DOHH2 (cell line): ENCODE data around the gene PI3.

ENCODE experiments used
- CTCF ChIP-seq: fragments of 200-600 bp; sonication (generic); IDR thresholded peaks from one replicate; pipeline ENCODE4 v1.5.1; 2014; ENCODE audit warnings: antibody characterized with exemption, mild to moderate bottlenecking, low read depth, low read length; ENCODE audit not compliant: poor library complexity, severe bottlenecking
- EZH2phosphoT487 ChIP-seq: fragments of 200-600 bp; sonication (generic); IDR thresholded peaks from 2 replicates; pipeline ENCODE4 v1.6.1; 2017; ENCODE audit warnings: borderline replicate concordance, mild to moderate bottlenecking, antibody characterized with exemption, low read length, moderate library complexity, mixed read lengths

DNA sequence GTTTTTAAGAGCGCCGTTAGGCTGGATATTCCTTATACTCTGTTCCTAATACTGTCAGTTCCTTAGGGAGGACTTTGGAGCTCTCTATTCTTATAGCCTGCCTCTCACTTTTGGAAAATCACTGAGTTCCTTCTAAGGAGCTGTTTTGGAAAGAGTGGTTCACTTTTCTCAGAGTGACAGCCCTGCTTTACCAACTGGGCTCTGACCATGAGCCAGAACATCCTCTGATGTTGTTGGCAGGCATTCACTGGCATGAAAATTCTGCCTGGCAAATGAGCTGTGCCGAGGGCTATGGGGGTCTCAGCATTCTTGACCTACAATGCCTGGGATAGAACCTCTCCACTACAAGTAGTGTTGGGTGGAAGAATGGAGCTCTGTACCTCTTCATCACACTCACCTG is 17.2 kb downstream of the PI3 start:
- no peak for TF ChIP-seq CTCF
- TF ChIP-seq EZH2phosphoT487: no peak
